ENCODE measurements around the gene RAPGEF2.

- TF ChIP-seq, protein P1, sequence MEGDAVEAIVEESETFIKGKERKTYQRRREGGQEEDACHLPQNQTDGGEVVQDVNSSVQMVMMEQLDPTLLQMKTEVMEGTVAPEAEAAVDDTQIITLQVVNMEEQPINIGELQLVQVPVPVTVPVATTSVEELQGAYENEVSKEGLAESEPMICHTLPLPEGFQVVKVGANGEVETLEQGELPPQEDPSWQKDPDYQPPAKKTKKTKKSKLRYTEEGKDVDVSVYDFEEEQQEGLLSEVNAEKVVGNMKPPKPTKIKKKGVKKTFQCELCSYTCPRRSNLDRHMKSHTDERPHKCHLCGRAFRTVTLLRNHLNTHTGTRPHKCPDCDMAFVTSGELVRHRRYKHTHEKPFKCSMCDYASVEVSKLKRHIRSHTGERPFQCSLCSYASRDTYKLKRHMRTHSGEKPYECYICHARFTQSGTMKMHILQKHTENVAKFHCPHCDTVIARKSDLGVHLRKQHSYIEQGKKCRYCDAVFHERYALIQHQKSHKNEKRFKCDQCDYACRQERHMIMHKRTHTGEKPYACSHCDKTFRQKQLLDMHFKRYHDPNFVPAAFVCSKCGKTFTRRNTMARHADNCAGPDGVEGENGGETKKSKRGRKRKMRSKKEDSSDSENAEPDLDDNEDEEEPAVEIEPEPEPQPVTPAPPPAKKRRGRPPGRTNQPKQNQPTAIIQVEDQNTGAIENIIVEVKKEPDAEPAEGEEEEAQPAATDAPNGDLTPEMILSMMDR (IDR thresholded peaks at IDR 0.05) = no peak
- no peak for TF ChIP-seq POLR2A (IDR thresholded peaks at IDR 0.05)
These were observed 18.5 kb downstream of the RAPGEF2 start for GRCh38 chr4:159121371-159121770.

Data from thyroid gland (tissue), 4 donors.